B cell (primary cell): ENCODE results near the gene SEPSECS. TPM values are rescaled to one million over a fixed set of nuclear protein-coding genes. Genes with fewer than 3 reads are reported as not detected.
A peak's percentile ranks its signal among the peaks of the same experiment; 100 is the strongest.
"Not testable (repeated sequence)": the region's sequence is repeated elsewhere in the genome, so short reads cannot be mapped to it uniquely, and the experiment has no call there.

ENCODE experiments used
- ATAC-seq: fragments of 200-7000 bp; cut with Tn5 transposase; one replicate; pipeline ENCODE4 v1.10.0; 2021; ENCODE audit warnings: low read depth, mild to moderate bottlenecking, moderate number of reproducible peaks, moderate library complexity
- CTCF ChIA-PET: fragments of 350-600 bp; sonication (Branson Sonifier 250); formaldehyde crosslinking; loops from one replicate; lab custom pipeline; 2021; ENCODE audit warnings: antibody characterized with exemption, inconsistent platforms; lab: Charles Lee
- POLR2A ChIA-PET: fragments of 350-600 bp; sonication (Branson Sonifier 250); formaldehyde crosslinking; loops from one replicate; lab custom pipeline; 2021; ENCODE audit warnings: antibody characterized with exemption; lab: Charles Lee
- DNase-seq: peaks from one replicate; pipeline ENCODE4 v3.0.0; 2013
- H2AFZ ChIP-seq: 2 replicates; pipeline ENCODE4 v1.6.1; 2012; ENCODE audit warnings: mild to moderate bottlenecking, low read depth, low read length; ENCODE audit not compliant: insufficient read depth, poor library complexity, severe bottlenecking
- H3K27ac ChIP-seq, 2 donors: 1 replicate in 1 of 2; 2 replicates in 1 of 2; pipeline ENCODE4 v1.5.1; 2012 to 2013; ENCODE audit warnings: low read length in 2 of 2, mild to moderate bottlenecking in 2 of 2, moderate library complexity in 1 of 2
- H3K27me3 ChIP-seq, 4 experiments: fragments of 200-600 bp in 1 of 4; sonication (generic) in 1 of 4; replicated peaks in 1 of 4; 1 replicate in 2 of 4; 2 replicates in 2 of 4; pipeline versions ENCODE4 v1.6.1 to v1.7.0; 2013 to 2016; ENCODE audit warnings: low read length in 3 of 4, mild to moderate bottlenecking in 2 of 4, mixed read lengths in 1 of 4, moderate library complexity in 1 of 4; ENCODE audit not compliant: insufficient read depth in 4 of 4, control insufficient read depth in 3 of 4; ENCODE audit errors: control extremely low read depth in 1 of 4
- H3K36me3 ChIP-seq, 2 experiments: replicated peaks in 1 of 2; 1 replicate in 1 of 2; 2 replicates in 1 of 2; pipeline versions ENCODE4 v1.6.1 to v1.7.1; 2013; ENCODE audit warnings: low read length in 1 of 2; ENCODE audit not compliant: insufficient read depth in 2 of 2, control insufficient read depth in 1 of 2; ENCODE audit errors: control extremely low read depth in 1 of 2, extremely low read depth in 1 of 2
- H3K4me1 ChIP-seq, 2 donors: fragments of 200-600 bp in 1 of 2; sonication (generic) in 1 of 2; 1 replicate in 1 of 2; 2 replicates in 1 of 2; pipeline versions ENCODE4 v1.5.1 to v1.6.1; 2013 to 2017; ENCODE audit warnings: low read length in 2 of 2; ENCODE audit not compliant: control insufficient read depth in 2 of 2, insufficient read depth in 2 of 2
- H3K4me2 ChIP-seq: replicated peaks from 2 replicates; pipeline ENCODE3; 2012; ENCODE audit warnings: mild to moderate bottlenecking, low read depth, low read length; ENCODE audit not compliant: poor library complexity, severe bottlenecking
- H3K4me3 ChIP-seq, 5 experiments: fragments of 200-600 bp in 1 of 5; sonication (generic) in 1 of 5; 1 replicate in 3 of 5; 2 replicates in 2 of 5; pipeline versions ENCODE4 v1.5.1 to v1.7.0; 2011 to 2016; ENCODE audit warnings: low read length in 4 of 5, mild to moderate bottlenecking in 4 of 5, low read depth in 2 of 5, control low read depth in 1 of 5, moderate library complexity in 1 of 5; ENCODE audit not compliant: insufficient read depth in 1 of 5; ENCODE audit errors: control extremely low read depth in 1 of 5, extremely low read depth in 1 of 5
- H3K79me2 ChIP-seq: fragments of 200-600 bp; sonication (generic); one replicate; pipeline ENCODE4 v1.6.0; 2016; ENCODE audit warnings: low read length; ENCODE audit not compliant: control insufficient read depth, insufficient read depth
- H3K9ac ChIP-seq: fragments of 200-600 bp; sonication (generic); 2 replicates; pipeline ENCODE4 v1.6.1; 2017; ENCODE audit warnings: mild to moderate bottlenecking, low read length, moderate library complexity
- H3K9me3 ChIP-seq, 3 donors: one replicate each; pipeline versions ENCODE4 v1.6.1 to v1.7.1; 2013; ENCODE audit warnings: low read length in 2 of 3; ENCODE audit not compliant: control insufficient read depth in 2 of 3, insufficient read depth in 1 of 3; ENCODE audit errors: control extremely low read depth in 1 of 3
- H4K20me1 ChIP-seq: 2 replicates; pipeline ENCODE4 v1.6.0; 2012; ENCODE audit warnings: mild to moderate bottlenecking, low read length; ENCODE audit not compliant: insufficient read depth, control insufficient read depth, poor library complexity, severe bottlenecking
- H3K27ac Mint-ChIP-seq: one replicate; pipeline ENCODE4 v1.8.0; 2021; ENCODE audit warnings: mixed read lengths
- H3K27me3 Mint-ChIP-seq: one replicate; pipeline ENCODE4 v1.8.0; 2021; ENCODE audit warnings: mixed read lengths
- H3K4me1 Mint-ChIP-seq: one replicate; pipeline ENCODE4 v1.8.0; 2021; ENCODE audit warnings: mixed read lengths
- H3K4me3 Mint-ChIP-seq: one replicate; pipeline ENCODE4 v1.8.0; 2021; ENCODE audit warnings: mixed read lengths
- H3K9me3 Mint-ChIP-seq: one replicate; pipeline ENCODE4 v1.8.0; 2022; ENCODE audit warnings: mixed read lengths; ENCODE audit not compliant: insufficient read depth
- EZH2 ChIP-seq: IDR thresholded peaks from 2 replicates; pipeline ENCODE4 v1.6.1; 2012; ENCODE audit warnings: borderline replicate concordance, low read depth, mild to moderate bottlenecking, moderate library complexity, low read length; ENCODE audit not compliant: insufficient read depth, poor library complexity, severe bottlenecking
- WGBS: methylation state at CpG from one replicate; pipeline ENCODE4 v1.1.5; 2013; ENCODE audit warnings: missing lambda C conversion rate; ENCODE audit not compliant: insufficient coverage; 5-methylcytosine and 5-hydroxymethylcytosine counted together
- intact Hi-C: fragments of 100-400 bp; cut with micrococcal nuclease; formaldehyde crosslinking; loops from one replicate; pipeline ENCODE4 v1.10.0; 2022
- polyA plus RNA-seq: library from polyadenylated mRNA; depleted of rRNA; stranded (reverse); fragments of >200 nt; gene quantifications from 2 replicates; pipeline ENCODE4 v1.2.3, GENCODE V29; 2012
- total RNA-seq, 2 donors: library from RNA; stranded (reverse); fragments of 120-200 nt in 1 of 2; gene quantifications; 1 replicate in 1 of 2; 2 replicates in 1 of 2; pipeline versions ENCODE4 v1.2.3 to v1.2.4, GENCODE V29; 2013 to 2022
- TF ChIP-seq, protein P1 (sequence below): fragments of 200-600 bp; IDR thresholded peaks from one replicate; pipeline ENCODE4 v1.8.0; 2022; ENCODE audit warnings: antibody characterized with exemption, mild to moderate bottlenecking

Gene SEPSECS
- total and polyA plus RNA-seq, 2 donors (not counting 1 experiment from before 2014, with no cell fraction given): 6.2 to 17.0 TPM

DNA sequence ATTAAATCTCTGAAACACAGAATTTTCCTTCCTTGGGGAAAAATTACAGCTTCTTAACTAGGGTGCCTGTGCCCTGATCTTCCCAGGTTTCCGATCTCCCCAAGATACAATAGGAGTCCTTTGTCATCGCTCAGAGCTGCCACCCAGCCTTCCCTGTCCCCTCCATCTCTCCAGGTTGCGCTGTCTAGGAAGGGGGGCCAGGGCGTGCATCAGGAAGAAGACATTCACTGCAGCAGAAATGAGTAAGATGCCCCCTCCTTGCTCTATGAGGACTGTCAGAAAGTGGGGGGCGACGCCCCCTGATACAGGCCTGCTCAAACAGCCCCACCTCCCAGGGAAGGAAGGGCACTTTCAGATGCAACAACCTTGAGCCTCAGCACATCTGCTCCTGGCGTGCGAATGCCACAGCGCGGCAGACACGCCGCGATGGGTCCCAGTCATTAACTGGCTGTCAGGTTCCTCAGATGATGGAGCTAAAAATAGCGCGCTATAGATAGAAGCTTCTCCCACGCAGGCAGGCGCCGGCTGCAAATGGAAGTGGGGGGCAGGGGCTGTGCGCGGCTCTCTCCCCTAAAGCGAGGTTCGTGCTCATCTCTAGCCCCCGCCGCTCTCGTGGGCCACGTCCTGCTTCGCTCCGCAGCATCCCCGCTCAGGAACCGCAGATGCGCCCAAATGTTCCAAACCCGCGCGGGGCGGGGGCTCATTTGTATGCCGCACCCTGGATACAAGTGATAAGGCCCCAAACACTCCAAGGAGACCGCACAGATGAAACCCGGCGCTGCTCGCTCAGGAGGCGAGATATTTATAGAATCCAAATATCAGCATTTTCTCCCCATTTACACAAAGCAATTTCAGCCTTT is 71.9 kb downstream of the SEPSECS start:
- Histone ChIP-seq H3K9me3 (peaks cover 0 to 3% (median under 1%) of the 10 kb centered on the region in 3 donors), H3K9ac (no peak overlapping the region), H4K20me1 (no peaks in the 10 kb centered on the region), H3K4me3 (no peak overlapping the region), H3K36me3 (no peaks in the 10 kb centered on the region), H3K27ac (no peak overlapping the region), H3K79me2 (no peaks in the 10 kb centered on the region), H2AFZ (peak overlapping the region; percentile 28), H3K4me1 (no peaks in the 10 kb centered on the region), H3K4me2 (peak overlapping the region; percentile 25), H3K27me3 (peaks cover 0 to 35% (median 4%) of the 10 kb centered on the region in 4 experiments)
- no peak overlapping the region for H3K27ac Mint-ChIP-seq
- no peak for DNase-seq
- H3K9me3 Mint-ChIP-seq: peaks cover 5% of the 10 kb centered on the region
- H3K4me1 Mint-ChIP-seq: no peaks in the 10 kb centered on the region
- TF ChIP-seq EZH2: no peak
- TF ChIP-seq, protein P1, sequence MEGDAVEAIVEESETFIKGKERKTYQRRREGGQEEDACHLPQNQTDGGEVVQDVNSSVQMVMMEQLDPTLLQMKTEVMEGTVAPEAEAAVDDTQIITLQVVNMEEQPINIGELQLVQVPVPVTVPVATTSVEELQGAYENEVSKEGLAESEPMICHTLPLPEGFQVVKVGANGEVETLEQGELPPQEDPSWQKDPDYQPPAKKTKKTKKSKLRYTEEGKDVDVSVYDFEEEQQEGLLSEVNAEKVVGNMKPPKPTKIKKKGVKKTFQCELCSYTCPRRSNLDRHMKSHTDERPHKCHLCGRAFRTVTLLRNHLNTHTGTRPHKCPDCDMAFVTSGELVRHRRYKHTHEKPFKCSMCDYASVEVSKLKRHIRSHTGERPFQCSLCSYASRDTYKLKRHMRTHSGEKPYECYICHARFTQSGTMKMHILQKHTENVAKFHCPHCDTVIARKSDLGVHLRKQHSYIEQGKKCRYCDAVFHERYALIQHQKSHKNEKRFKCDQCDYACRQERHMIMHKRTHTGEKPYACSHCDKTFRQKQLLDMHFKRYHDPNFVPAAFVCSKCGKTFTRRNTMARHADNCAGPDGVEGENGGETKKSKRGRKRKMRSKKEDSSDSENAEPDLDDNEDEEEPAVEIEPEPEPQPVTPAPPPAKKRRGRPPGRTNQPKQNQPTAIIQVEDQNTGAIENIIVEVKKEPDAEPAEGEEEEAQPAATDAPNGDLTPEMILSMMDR: no peak
- ChIA-PET POLR2A (no interaction called here), CTCF (no interaction called here)
- no peak for ATAC-seq
- H3K4me3 Mint-ChIP-seq: no peak overlapping the region
- intact Hi-C loops: no loop called here
- 10% methylated on average over 40 of the region's 41 CpGs for WGBS
- H3K27me3 Mint-ChIP-seq: peaks cover 62% of the 10 kb centered on the region

DNA sequence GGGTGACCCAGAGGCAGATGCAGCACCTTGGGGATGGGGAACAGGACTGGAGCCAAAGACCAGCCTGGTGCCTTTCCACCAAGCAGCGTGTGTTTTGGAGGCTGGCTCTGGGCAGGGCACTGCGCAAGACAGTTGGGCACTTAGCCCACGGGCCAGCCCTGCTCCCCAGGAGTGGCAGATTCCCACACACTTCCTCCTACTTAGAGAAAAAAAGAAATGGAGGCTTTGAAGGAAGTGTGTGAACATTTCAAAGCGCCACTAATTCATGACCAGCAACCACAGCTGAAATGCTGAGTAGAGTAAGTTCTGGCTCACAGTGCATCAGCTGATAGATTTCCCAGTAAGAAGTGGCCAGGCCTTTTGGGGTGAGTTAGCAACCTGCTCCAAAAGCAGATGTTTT is 74.6 kb downstream of the SEPSECS start:
- H3K9me3 ChIP-seq: no peaks in the 10 kb centered on the region
- no peaks in the 10 kb centered on the region for H3K79me2 ChIP-seq
- peaks cover 0 to 29% (median 4%) of the 10 kb centered on the region in 4 experiments for H3K27me3 ChIP-seq
- H3K27ac ChIP-seq: no peak overlapping the region
- H3K9me3 Mint-ChIP-seq: no peaks in the 10 kb centered on the region
- intact Hi-C loops: no loop called here
- H3K4me3 ChIP-seq: no peak overlapping the region
- no peak overlapping the region for H3K27ac Mint-ChIP-seq
- DNase-seq (no peak), ATAC-seq (no peak)
- no peaks in the 10 kb centered on the region for H3K36me3 ChIP-seq
- WGBS: 0% methylated on average over 1 of the region's 4 CpGs
- H3K4me3 Mint-ChIP-seq: no peak overlapping the region
- no peak overlapping the region for H2AFZ ChIP-seq
- ChIA-PET CTCF (no interaction called here), POLR2A (no interaction called here)
- H3K4me1 ChIP-seq: no peaks in the 10 kb centered on the region
- H3K27me3 Mint-ChIP-seq: peaks cover 67% of the 10 kb centered on the region
- H3K4me2 ChIP-seq: no peak overlapping the region
- no peaks in the 10 kb centered on the region for H3K4me1 Mint-ChIP-seq
- no peak for TF ChIP-seq EZH2
- TF ChIP-seq, protein P1: no peak
- no peak overlapping the region for H3K9ac ChIP-seq
- H4K20me1 ChIP-seq: no peaks in the 10 kb centered on the region

DNA sequence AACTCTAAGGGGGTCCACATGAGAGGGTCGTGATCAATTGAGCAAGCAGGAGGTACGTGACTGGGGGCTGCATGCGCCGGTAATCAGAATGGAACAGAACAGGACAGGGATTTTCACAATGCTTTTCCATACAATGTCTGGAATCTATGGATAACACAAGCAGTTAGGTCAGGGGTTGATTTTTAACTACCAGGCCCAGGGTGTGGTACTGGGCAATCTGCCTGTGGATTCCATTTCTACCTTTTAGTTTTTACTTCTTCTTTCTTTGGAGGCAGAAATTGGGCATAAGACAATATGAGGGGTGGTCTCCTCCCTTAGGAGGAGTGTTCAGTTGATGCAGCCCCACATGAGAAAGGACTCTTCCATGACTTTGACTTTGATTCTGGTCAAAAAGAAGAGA is 76.8 kb downstream of the SEPSECS start:
- H3K27me3 ChIP-seq: peaks cover 0 to 10% (median 2%) of the 10 kb centered on the region in 4 experiments
- H3K9me3 Mint-ChIP-seq, DNase-seq, H3K9ac ChIP-seq, H3K9me3 ChIP-seq, H3K27ac Mint-ChIP-seq, H3K4me3 Mint-ChIP-seq, H3K79me2 ChIP-seq, H2AFZ ChIP-seq, H3K4me1 ChIP-seq, H3K4me1 Mint-ChIP-seq, H4K20me1 ChIP-seq, H3K4me3 ChIP-seq, H3K36me3 ChIP-seq, ATAC-seq, POLR2A ChIA-PET, H3K27ac ChIP-seq, CTCF ChIA-PET, intact Hi-C loops, H3K4me2 ChIP-seq: not testable (repeated sequence)
- 100% methylated on average over 2 of the region's 4 CpGs for WGBS
- H3K27me3 Mint-ChIP-seq: peaks cover 60% of the 10 kb centered on the region
